Amygdala (tissue), 56 donors: ENCODE measurements around the gene DHX29.

Experiments used
- DNase-seq, 56 donors: peaks; one replicate each; lab custom pipeline; 2025; lab: John Stamatoyannopoulos, UW

The DHX29 gene, protein sequence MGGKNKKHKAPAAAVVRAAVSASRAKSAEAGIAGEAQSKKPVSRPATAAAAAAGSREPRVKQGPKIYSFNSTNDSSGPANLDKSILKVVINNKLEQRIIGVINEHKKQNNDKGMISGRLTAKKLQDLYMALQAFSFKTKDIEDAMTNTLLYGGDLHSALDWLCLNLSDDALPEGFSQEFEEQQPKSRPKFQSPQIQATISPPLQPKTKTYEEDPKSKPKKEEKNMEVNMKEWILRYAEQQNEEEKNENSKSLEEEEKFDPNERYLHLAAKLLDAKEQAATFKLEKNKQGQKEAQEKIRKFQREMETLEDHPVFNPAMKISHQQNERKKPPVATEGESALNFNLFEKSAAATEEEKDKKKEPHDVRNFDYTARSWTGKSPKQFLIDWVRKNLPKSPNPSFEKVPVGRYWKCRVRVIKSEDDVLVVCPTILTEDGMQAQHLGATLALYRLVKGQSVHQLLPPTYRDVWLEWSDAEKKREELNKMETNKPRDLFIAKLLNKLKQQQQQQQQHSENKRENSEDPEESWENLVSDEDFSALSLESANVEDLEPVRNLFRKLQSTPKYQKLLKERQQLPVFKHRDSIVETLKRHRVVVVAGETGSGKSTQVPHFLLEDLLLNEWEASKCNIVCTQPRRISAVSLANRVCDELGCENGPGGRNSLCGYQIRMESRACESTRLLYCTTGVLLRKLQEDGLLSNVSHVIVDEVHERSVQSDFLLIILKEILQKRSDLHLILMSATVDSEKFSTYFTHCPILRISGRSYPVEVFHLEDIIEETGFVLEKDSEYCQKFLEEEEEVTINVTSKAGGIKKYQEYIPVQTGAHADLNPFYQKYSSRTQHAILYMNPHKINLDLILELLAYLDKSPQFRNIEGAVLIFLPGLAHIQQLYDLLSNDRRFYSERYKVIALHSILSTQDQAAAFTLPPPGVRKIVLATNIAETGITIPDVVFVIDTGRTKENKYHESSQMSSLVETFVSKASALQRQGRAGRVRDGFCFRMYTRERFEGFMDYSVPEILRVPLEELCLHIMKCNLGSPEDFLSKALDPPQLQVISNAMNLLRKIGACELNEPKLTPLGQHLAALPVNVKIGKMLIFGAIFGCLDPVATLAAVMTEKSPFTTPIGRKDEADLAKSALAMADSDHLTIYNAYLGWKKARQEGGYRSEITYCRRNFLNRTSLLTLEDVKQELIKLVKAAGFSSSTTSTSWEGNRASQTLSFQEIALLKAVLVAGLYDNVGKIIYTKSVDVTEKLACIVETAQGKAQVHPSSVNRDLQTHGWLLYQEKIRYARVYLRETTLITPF (N-terminal part only)

DNA sequence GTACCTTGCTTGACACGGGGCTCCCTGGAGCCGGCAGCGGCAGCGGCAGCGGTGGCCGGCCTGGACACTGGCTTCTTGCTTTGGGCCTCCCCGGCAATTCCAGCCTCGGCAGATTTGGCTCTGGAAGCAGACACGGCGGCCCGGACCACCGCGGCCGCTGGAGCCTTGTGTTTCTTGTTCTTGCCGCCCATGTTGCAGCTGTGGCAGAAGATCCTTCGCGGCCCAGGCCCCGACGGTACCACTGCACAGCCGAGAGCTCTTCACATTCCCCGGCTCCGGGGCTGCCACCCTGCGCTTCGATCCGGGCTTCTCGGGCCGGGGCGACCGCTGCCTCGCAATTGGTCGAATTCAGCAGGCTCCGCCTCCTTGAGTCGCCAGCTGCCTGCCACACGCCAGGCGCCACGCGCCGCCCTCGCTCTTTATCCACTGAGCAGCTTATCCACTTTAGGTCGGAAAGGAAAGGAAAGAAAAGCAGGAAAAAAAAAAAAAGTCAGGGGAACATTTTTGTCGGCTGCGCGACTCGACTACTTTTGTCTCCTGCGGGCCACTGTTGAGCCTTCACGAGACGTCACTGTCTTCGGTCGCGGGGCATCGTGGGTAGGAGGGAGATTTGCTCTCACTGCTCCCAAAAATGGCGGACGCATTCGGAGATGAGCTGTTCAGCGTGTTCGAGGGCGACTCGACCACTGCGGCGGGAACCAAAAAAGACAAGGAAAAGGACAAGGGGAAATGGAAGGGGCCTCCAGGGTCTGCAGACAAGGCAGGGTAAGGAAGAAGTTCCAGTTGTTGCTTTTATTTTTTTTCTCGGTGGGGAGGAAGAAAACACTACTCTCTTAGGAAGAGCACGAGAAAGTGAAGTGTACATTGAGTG lies at the start of gene DHX29, which contains the start of gene MTREX:
TSS of gene DHX29 (minus strand) at position 312 of the 871 bp plus-strand sequence. CDS start at position 191, 121 bp downstream.
TSS of gene MTREX (plus strand) at position 607 of the 871 bp plus-strand sequence. CDS start at position 632, 25 bp downstream.
- DNase-seq, result peak; percentile 77 to 98 (median 90)

DNA sequence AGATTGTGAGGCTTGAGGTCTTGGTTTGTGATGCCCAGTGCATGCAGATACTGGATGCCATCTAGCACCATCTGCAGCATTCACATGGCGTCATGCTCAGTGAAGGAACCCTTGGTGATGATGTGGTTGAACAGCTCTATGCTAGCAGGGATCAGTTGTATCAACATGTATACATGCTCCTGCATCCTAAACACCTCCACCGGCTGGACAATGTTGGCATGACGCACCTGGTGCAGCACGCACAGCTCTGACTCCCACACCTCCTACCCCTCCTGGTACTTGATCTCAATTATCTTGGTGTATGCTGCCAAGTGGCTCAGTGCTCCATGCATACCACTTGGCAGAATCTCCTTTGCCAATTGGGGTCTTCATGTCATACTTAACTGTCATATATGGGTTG lies 49.4 kb upstream of the DHX29 start:
- DNase-seq, result no peak

DNA sequence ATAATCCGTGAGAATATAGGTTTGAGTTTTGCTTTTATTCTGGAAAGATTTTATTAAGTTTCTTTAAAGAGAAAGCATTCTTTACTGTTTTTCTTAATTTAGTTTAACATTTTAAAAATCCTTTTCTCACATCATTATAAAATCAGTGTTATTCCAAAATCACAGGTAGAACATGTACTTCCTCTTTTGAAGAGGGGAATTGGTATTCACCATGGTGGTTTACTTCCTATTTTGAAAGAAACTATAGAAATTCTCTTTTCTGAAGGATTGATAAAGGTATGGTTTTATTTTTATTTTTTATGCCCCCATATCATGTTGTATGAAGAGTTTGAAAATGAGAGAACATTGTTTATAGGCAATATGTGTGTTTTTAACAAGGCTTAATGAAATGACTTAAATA lies 43.3 kb upstream of the DHX29 start:
- no peak for DNase-seq

DNA sequence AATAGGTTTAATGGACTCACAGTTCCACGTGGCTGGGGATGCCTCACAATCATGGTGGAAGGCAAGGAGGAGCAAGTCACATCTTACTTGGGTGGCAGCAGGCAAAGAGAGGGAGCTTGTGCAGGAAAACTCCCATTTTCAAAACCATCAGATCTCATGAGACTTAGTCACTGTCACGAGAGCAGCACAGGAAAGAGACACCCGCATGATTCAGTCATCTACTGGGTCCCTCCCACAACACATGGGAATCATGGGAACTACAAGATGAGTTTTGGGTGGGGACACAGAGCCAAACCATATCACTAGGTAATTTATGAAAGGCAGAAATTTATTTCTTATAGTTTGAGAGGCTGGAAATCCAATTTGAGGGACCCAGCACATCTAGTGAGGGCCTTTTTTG lies 40.3 kb upstream of the DHX29 start:
- DNase-seq, result no peak

DNA sequence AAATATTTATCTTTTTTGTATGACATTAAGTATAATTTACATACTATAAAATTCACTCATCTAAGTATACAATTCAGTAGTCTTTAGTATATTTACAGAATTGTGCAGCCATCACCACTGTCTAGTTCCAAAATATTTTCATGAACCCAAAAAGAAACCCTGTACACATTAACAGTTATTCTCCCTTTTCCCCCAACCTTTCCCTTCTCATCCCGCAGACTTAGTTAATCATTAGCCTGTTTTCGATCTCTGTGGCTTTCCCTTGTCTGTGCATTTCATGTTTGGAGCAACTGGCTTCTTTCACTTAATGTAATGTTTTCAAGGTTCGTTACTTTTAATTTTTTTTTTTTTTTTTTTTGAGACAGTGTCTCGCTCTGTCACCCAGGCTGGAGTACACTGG lies 37.8 kb upstream of the DHX29 start:
- DNase-seq, result no peak

DNA sequence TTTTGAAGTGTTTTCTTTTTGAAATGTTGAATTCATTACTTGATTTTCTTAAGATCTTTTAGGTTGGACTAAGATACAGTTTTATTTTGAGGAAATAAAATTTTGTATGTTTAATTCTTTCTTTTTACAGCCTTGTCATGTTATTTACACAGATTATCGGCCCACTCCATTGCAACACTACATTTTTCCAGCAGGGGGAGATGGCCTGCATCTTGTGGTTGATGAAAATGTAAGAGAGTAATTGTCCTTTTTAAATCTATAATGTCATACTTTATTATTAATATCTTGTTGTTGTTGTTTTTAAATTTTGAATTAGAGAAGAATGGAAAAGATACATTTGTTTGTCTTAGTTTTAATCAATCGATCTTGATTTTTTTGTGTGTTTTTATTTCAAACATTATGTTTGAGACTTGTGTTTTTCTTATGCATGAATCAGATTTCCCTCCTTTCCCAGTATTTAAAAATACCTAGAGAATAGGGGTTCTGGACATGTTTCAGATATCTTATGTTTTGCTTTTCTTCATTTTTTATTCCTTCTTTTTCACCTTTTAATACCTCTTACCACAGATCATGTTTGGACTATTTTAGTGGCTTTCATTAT lies 37.0 kb upstream of the DHX29 start:
- peak in 27 of 56 donors; percentile 1 to 85 (median 20) for DNase-seq

DNA sequence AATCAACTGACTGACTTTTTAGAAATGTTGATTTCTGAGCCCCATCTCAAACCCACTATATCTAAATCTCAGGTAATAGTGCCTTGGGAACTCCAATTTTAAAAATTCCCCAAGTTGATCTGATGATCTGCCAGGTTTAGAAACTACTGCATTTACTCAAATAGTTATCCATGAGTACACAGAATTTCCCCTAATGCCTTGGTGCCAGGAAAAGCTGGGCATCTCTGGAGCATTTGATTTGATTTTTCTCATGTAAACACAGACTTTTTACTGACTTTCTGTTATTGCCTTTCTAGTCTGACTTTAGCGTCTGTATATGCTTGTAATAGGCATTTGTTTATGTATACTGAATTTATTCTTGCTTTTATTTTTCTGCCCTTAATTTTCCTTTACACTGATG lies 36.1 kb upstream of the DHX29 start:
- DNase-seq, result no peak

DNA sequence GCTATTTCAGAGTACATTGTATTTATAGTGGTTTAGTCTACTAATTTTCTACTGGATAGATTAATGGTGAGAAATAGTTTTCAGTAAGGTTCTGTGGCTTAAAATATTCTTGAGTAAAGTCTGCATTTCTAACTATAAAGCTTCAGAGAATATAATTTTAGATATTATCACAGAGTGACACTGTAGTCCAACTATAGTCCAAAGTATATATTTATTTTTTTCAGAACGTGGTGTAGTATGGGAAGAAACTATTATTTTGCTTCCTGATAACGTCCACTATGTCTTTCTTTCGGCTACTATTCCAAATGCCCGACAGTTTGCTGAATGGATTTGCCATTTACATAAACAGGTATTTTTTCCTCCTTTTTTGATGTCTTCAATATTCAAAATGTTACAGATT lies 35.6 kb upstream of the DHX29 start:
- no peak for DNase-seq

DNA sequence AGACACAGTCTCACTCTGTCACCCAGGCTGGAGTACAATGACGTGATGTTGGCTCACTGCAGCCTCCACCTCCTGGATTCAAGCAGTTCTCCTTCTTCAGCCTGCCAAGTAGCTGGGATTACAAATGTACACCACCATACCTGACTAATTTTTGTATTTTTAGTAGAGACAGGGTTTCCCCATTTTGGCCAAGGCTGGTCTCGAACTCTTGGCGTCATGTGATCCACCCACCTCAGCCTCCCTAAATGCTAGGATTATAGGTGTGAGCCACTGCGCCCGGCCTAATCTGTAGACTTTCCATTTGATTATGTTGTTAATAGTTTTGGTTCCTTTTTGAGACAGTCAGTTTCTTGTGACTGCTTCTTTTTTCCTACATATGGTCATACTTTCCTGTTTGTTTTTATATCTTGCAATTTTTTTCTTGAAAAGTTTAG lies 31.3 kb upstream of the DHX29 start:
- no peak for DNase-seq

DNA sequence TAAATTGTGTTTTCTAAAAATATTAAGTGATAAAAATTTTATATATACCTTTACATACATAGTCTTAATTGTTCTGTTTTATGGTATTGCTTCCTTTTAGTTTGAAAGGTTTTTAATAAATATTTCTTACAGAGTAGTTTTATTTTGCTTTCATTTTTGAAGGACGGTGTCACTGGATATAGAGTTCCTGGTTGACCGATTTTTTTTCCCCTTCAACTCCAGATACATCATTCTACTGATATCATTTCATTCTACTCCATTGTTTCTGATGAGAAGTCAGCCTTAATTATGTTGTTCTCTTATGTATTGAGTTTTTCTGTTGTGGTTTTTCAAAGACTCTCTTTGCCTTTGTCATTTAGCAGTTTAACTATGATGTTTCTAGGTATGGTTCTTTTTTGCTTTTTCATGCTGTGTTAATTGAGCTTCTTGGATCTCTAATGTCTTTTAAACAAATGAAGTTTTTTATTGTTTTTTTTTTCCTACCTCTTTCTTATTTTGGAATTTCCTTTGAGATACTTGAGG lies 30.7 kb upstream of the DHX29 start:
- no peak for DNase-seq

DNA sequence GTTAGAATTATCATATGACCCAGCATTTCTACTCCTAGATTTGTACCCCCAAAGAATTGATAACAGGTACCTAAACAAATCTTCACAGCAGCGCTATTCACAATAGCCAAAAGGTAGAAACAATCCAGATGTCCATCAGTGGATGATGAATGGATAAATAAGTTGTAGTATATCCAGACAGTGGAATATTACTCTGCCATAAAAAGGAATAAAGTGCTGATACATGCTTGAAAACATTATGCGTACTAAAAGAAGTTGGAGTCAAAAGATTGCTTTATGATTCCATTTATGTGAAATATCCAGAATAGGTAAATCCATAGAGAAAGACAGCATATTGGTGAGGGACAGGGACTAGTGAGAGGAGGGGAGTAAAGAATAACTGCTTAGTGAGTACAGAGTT lies 26.3 kb upstream of the DHX29 start:
- no peak for DNase-seq

DNA sequence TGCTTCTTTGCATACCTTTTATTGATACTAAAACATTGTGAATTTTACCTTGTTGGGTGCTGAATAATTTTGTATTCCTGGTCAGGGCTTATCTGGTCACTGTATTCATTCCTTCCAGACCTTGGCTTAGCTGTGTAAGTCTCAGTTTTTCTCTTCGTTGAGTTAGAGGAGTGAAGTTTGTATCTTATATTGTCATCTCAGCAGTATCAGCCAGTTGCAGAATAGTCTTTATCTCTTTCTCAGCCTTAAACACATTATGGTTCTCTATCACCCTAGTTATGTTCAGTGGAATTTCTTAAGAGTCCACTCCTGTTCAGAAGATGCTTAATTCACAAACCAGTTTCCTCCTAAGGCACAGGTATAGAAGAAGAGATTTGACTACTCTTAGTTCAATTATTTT lies 25.5 kb upstream of the DHX29 start:
- DNase-seq, result no peak

DNA sequence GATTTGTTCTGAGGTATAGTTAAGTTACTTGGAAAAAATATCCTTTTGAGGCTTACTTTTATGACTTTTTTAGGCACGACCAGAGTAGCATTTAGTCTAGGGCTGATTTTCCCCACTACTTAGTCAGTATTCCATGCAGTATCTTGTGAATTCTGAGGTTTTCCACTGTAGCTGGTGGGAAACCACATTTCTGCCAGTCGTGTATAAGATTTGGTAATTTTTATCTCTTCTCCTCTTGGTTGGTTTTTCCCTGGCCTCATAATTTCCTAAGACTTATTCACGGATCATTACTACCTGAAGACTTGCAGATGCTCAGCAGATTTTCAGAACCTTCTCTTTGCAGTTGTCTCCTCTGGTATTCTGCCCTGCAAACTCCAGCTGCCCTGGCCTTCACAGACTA lies 23.8 kb upstream of the DHX29 start:
- no peak for DNase-seq

DNA sequence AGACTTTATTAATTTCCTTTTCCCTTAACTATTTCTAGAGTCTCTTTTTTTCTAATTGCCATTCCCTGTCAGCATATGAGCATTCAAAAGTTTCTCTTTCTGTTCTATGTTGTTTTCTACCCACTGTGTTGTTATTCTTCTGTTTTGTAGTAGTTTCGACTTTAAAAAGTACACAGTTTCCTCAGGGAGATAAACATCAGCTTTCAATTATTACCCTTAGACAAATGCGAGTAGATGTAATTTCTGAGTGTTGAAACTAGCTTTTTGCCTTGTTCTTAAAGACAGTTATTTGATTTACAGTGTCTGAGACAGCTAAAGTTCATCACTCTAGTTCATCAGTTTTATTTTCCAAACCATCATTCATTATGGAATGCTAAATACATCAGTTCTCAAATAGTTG lies 19.8 kb upstream of the DHX29 start:
- no peak for DNase-seq

DNA sequence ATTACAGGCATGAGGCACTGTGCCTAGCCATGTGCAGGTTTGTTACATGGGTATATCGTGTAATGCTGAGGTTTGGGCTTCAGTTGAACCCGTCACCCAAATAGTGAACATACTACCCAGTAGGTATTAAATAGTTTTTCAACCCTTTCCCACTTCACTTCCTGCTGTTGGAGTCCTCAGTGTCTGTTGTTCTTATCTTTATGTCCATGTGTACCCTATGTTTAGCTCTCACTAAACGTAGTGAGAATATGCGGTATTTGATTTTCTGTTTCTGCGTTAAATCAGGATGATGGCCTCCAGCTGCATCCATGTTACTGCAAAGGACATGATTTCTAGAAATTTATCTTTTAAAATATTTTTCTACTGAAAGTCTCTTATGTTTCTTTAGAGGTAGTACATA lies 18.1 kb upstream of the DHX29 start:
- no peak for DNase-seq

DNA sequence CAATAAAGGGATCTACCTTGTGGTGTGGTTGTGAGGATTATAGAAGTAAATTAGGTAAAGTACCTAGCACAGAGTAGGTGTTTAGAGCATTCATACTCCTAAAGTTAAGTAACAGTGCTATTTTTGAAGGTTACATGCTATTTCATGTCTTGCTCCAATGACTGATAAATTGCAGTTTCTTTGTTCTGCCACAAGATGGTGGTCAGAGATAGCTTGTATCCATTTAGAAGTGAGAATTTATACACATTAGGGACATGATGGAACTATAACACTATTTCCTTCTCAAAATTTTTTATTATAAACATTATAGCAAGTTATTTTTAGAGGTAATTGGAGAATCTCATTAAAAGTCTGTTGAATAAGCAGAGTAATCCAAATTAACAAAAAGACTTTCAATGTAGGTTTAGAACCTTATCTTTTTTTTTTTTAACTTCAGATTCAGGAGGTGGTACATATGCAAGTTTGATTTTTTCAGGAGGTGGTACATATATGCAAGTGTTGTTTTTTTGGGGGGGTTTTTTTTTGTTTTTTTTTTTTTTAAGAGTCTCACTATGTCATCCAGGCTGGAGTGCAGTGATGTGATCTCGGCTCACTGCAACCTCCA lies 17.4 kb upstream of the DHX29 start:
- DNase-seq, result peak in 1 of 56 donors; percentile 29

DNA sequence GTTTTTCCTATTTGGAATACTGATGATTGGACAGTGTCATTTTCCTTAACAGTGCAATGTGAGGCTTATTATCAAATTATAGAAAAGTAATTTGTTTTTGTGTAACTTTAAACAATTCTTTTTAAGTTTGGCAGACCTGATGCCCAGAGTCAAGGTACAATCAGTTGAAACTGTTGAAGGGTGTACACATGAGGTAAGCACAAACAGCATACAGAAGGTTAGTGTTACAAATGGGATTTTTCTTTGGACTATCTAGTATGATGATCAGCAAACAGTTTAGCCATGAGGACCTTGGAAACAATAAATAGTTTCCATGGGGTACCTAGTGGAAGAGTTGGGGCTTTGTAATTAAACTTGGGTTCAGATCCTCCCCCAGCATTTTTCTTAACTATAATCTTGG lies 16.5 kb upstream of the DHX29 start:
- no peak for DNase-seq

DNA sequence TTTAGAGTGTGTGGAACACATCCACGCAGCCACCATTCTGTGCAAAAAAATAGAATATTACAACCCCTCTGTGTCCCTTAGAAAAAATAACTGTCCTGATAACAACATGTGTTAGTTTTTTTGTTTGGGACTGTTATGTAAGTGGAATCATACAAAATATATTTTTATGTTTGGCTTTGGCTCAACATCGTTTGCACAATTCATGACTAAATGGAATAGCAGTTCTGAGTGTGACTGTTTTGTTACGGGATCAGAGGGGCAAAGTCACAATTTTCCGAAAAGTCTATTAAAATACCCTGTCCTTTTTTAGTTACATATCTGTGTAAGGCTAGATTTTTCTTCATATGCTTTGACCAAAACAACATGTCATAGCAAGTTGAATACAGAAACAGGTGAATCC lies 13.1 kb upstream of the DHX29 start:
- no peak for DNase-seq

DNA sequence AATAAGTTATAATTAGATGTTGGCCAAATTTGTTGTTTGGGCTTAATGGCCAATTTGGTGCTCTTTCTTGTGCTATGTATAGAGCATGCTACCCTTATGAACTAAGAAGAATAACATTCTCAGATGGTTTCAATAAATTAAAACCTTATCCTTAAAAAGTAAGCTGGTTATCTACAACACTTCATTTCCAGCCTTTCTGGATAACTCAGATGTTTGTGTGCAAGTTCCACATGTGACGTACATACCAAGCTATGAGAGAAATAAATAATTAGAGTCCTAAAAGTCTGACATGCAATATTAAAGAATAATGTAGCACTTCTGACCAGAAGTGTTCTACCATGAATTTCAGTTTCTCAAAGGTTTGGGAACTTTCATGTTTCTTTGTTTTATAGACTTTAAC lies 12.0 kb upstream of the DHX29 start:
- DNase-seq, result no peak
